OCI-LY7 (cell line): ENCODE data around the gene WDFY2. TPM values are rescaled to one million over a fixed set of nuclear protein-coding genes. Genes with fewer than 3 reads are reported as not detected.

Experiments used
- BruUV-seq: library from RNA; stranded (reverse); fragments of 400-500 nt; replicated peaks from 2 replicates; lab custom pipeline; 2021; lab: Mats Ljungman, UMichigan
- CTCF ChIA-PET: fragments of 300-600 bp; sonication (Branson Sonifier 250); formaldehyde crosslinking; loops from one replicate; lab custom pipeline; 2022; ENCODE audit warnings: antibody characterized with exemption; ENCODE audit not compliant: unreplicated experiment; lab: Charles Lee
- POLR2A ChIA-PET: fragments of 300-600 bp; sonication (Branson Sonifier 250); formaldehyde crosslinking; loops from one replicate; lab custom pipeline; 2022; ENCODE audit warnings: antibody characterized with exemption; lab: Charles Lee
- DNase-seq: peaks from one replicate; pipeline ENCODE4 v3.0.0-alpha.2; 2015; ENCODE audit warnings: low spot score
- H2AFZ ChIP-seq: fragments of 200-600 bp; sonication (generic), shearing (Covaris generic); 2 replicates; pipeline ENCODE4 v1.6.1; 2014; ENCODE audit warnings: mild to moderate bottlenecking, antibody characterized with exemption, low read length, moderate library complexity
- H3K27ac ChIP-seq: fragments of 200-600 bp; sonication (generic); 2 replicates; pipeline ENCODE4 v1.5.1; 2014; ENCODE audit warnings: mixed run types, low read depth, mild to moderate bottlenecking, moderate library complexity, low read length, inconsistent platforms; ENCODE audit not compliant: poor library complexity, severe bottlenecking
- H3K36me3 ChIP-seq: fragments of 200-600 bp; sonication (generic); 2 replicates; pipeline ENCODE4 v1.6.1; 2014; ENCODE audit warnings: mild to moderate bottlenecking, antibody characterized with exemption, low read length, moderate library complexity, mixed read lengths; ENCODE audit not compliant: insufficient read depth
- H3K4me1 ChIP-seq: fragments of 200-600 bp; sonication (generic); 2 replicates; pipeline ENCODE4 v1.5.1; 2014; ENCODE audit warnings: mild to moderate bottlenecking, low read length; ENCODE audit not compliant: insufficient read depth, poor library complexity, severe bottlenecking
- H3K4me2 ChIP-seq: fragments of 200-600 bp; sonication (generic); 2 replicates; pipeline ENCODE4 v1.6.1; 2014; ENCODE audit warnings: mild to moderate bottlenecking, low read length
- H3K4me3 ChIP-seq: fragments of 200-600 bp; sonication (generic); 2 replicates; pipeline ENCODE4 v1.5.1; 2014; ENCODE audit warnings: mild to moderate bottlenecking, low read depth, low read length; ENCODE audit not compliant: poor library complexity, severe bottlenecking
- H3K79me2 ChIP-seq: fragments of 200-600 bp; sonication (generic); 2 replicates; pipeline ENCODE4 v1.6.1; 2016; ENCODE audit warnings: low read depth, mild to moderate bottlenecking, low read length, moderate library complexity, mixed read lengths; ENCODE audit not compliant: insufficient read depth
- H3K9me2 ChIP-seq: fragments of 200-600 bp; sonication (generic); 2 replicates; pipeline ENCODE4 v1.6.1; 2016; ENCODE audit warnings: mild to moderate bottlenecking, low read length, mixed read lengths; ENCODE audit not compliant: insufficient read depth
- H3K9me3 ChIP-seq: fragments of 200-600 bp; sonication (generic); 2 replicates; pipeline ENCODE4 v1.6.1; 2014; ENCODE audit warnings: mild to moderate bottlenecking, mixed run types, low read length, mixed read lengths
- H4K20me1 ChIP-seq: fragments of 200-600 bp; sonication (generic); 2 replicates; pipeline ENCODE4 v1.6.1; 2014; ENCODE audit warnings: mild to moderate bottlenecking, antibody characterized with exemption, low read length, moderate library complexity, mixed read lengths; ENCODE audit not compliant: insufficient read depth
- EZH2phosphoT487 ChIP-seq: fragments of 200-600 bp; sonication (generic); IDR thresholded peaks from 2 replicates; pipeline ENCODE4 v1.6.1; 2018; ENCODE audit warnings: low read depth, borderline replicate concordance, mild to moderate bottlenecking, mixed run types, antibody characterized with exemption, low read length, moderate library complexity, mixed read lengths
- intact Hi-C: fragments of 100-400 bp; cut with micrococcal nuclease; formaldehyde crosslinking; loops from one replicate; pipeline ENCODE4 v1.10.0; 2022; ENCODE audit not compliant: unreplicated experiment
- total RNA-seq, 2 experiments: library from RNA; depleted of rRNA in 1 of 2; stranded (reverse); fragments of >200 nt in 1 of 2; shearing (Covaris generic) in 1 of 2; gene quantifications; 2 replicates each; pipeline ENCODE4 v1.2.3, GENCODE V29; 2014 to 2022
- TF ChIP-seq, protein P1 (sequence below): fragments of 200-600 bp; sonication (generic); conservative IDR thresholded peaks from 2 replicates; pipeline ENCODE4 v1.5.1; 2014; ENCODE audit warnings: mild to moderate bottlenecking, antibody characterized with exemption, low read length, moderate library complexity, mixed read lengths

Gene WDFY2
- total RNA-seq, 2 experiments from 2014 or later = 6.4 to 18.1 TPM

DNA sequence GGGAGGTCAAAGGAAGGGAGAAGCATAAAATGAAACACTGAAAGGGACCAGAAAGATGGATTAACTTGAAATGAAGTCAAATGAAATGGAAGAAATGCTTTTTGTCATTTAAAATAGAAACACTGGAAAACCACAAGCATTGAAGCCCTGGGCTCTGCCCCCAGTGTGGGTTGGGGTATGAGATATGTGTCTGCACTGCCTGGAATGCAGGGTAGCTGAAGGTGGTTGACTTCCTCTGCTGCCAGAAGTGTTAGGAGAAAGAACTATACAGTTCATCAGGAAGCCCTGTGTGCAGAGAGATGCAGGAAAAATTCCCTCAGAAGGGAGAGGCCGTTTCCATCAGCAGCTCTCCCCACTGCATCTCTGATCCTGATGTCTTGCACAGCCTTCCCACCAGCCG lies 150.5 kb downstream of the WDFY2 start:
- ChIA-PET CTCF (no interaction called here), POLR2A (no interaction called here)
- Histone ChIP-seq H4K20me1 (no peaks in the 10 kb centered on the region), H2AFZ (no peak overlapping the region), H3K79me2 (no peaks in the 10 kb centered on the region), H3K9me3 (no peaks in the 10 kb centered on the region), H3K4me3 (no peak overlapping the region), H3K27ac (no peak overlapping the region), H3K4me2 (no peak overlapping the region), H3K9me2 (no peaks in the 10 kb centered on the region), H3K4me1 (no peaks in the 10 kb centered on the region), H3K36me3 (peaks cover 3% of the 10 kb centered on the region; the same call in 1 of the 2 replicates)
- intact Hi-C loops = no loop called here
- no peak for TF ChIP-seq EZH2phosphoT487
- TF ChIP-seq, protein P1, sequence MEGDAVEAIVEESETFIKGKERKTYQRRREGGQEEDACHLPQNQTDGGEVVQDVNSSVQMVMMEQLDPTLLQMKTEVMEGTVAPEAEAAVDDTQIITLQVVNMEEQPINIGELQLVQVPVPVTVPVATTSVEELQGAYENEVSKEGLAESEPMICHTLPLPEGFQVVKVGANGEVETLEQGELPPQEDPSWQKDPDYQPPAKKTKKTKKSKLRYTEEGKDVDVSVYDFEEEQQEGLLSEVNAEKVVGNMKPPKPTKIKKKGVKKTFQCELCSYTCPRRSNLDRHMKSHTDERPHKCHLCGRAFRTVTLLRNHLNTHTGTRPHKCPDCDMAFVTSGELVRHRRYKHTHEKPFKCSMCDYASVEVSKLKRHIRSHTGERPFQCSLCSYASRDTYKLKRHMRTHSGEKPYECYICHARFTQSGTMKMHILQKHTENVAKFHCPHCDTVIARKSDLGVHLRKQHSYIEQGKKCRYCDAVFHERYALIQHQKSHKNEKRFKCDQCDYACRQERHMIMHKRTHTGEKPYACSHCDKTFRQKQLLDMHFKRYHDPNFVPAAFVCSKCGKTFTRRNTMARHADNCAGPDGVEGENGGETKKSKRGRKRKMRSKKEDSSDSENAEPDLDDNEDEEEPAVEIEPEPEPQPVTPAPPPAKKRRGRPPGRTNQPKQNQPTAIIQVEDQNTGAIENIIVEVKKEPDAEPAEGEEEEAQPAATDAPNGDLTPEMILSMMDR = no peak
- BruUV-seq = no TSS peak
- no peak for DNase-seq

DNA sequence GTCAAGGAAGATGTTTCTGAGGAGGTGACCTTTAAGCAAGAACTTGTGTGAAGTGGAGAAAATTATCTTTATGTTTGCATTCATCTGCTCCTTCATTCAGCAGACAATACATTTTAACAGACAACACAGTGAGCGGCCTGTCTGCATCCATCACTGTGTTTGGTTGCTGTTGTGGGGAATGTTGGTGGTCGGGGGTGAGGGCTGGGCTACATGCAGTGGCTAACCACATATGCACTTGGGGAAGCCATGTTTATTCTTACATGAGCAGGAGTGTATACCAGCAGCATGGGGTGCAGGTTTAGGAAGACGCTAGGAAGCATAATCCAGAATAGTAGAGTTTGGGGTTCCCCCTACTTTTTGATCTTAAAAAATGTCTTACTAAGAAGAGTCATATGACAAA lies 153.3 kb downstream of the WDFY2 start:
- H3K36me3 ChIP-seq = peaks cover 12% of the 10 kb centered on the region; the same call in 1 of the 2 replicates
- H3K9me3 ChIP-seq = no peaks in the 10 kb centered on the region
- no peaks in the 10 kb centered on the region for H3K79me2 ChIP-seq
- no TSS peak for BruUV-seq
- H3K27ac ChIP-seq = no peak overlapping the region
- H3K9me2 ChIP-seq = no peaks in the 10 kb centered on the region
- no peaks in the 10 kb centered on the region for H4K20me1 ChIP-seq
- intact Hi-C loops = no loop called here
- H2AFZ ChIP-seq = no peak overlapping the region
- no peaks in the 10 kb centered on the region for H3K4me1 ChIP-seq
- no peak overlapping the region for H3K4me2 ChIP-seq
- no peak overlapping the region for H3K4me3 ChIP-seq
- no peak for DNase-seq
- ChIA-PET CTCF (no interaction called here), POLR2A (interaction anchor here (0.6 to 1.4 kb wide), 3 partner anchors 11 to 363 kb away, joined by 3 to 4 read pairs (median 4); no protein-coding TSS in a partner anchor)
- TF ChIP-seq, protein P1 = no peak
- no peak for TF ChIP-seq EZH2phosphoT487

GRCh38 chr13:51738226-51738905 lies 154.1 kb downstream of the WDFY2 start:
- no peaks in the 10 kb centered on the region for H3K9me2 ChIP-seq
- TF ChIP-seq EZH2phosphoT487 = no peak
- TF ChIP-seq, protein P1 = no peak
- no peaks in the 10 kb centered on the region for H3K9me3 ChIP-seq
- ChIA-PET CTCF (no interaction called here), POLR2A (no interaction called here)
- no peaks in the 10 kb centered on the region for H3K4me1 ChIP-seq
- no peaks in the 10 kb centered on the region for H4K20me1 ChIP-seq
- BruUV-seq = no TSS peak
- peaks cover 12% of the 10 kb centered on the region; the same call in 1 of the 2 replicates for H3K36me3 ChIP-seq
- H3K4me2 ChIP-seq = no peak overlapping the region
- no peak overlapping the region for H3K4me3 ChIP-seq
- no peak for DNase-seq
- no peaks in the 10 kb centered on the region for H3K79me2 ChIP-seq
- no peak overlapping the region for H3K27ac ChIP-seq
- no peak overlapping the region for H2AFZ ChIP-seq
- intact Hi-C loops = no loop called here
